Activated CD4-positive, alpha-beta T cell treated with anti-CD3 and anti-CD28 coated beads, Interleukin-2, amount 10 ng/mL, durations not matched to agents 7 days and 5 days (primary cell): ENCODE results near the gene GSX2. TPM values are rescaled to one million over a fixed set of nuclear protein-coding genes. Genes with fewer than 3 reads are reported as not detected.
"Not testable (repeated sequence)": the region's sequence is repeated elsewhere in the genome, so short reads cannot be mapped to it uniquely, and the experiment has no call there.

ENCODE experiments used
- CTCF ChIA-PET: fragments of 350-600 bp; sonication (Branson Sonifier 250); formaldehyde crosslinking; loops from one replicate; lab custom pipeline; 2021; ENCODE audit warnings: antibody characterized with exemption; lab: Charles Lee
- POLR2A ChIA-PET: fragments of 350-600 bp; sonication (Branson Sonifier 250); formaldehyde crosslinking; loops from one replicate; lab custom pipeline; 2021; ENCODE audit warnings: antibody characterized with exemption; lab: Charles Lee
- DNase-seq: peaks from one replicate; pipeline ENCODE4 v3.0.0-alpha.2; 2020
- H3K27ac Mint-ChIP-seq: one replicate; pipeline ENCODE4 v1.8.0; 2021; ENCODE audit warnings: mild to moderate bottlenecking, moderate library complexity, mixed read lengths
- H3K27me3 Mint-ChIP-seq: one replicate; pipeline ENCODE4 v1.8.0; 2021; ENCODE audit warnings: mixed read lengths
- H3K36me3 Mint-ChIP-seq: one replicate; pipeline ENCODE4 v1.8.0; 2021; ENCODE audit warnings: low read depth, mixed read lengths
- H3K4me1 Mint-ChIP-seq: one replicate; pipeline ENCODE4 v1.8.0; 2021; ENCODE audit warnings: mixed read lengths
- H3K4me3 Mint-ChIP-seq: one replicate; pipeline ENCODE4 v1.8.0; 2021; ENCODE audit warnings: mild to moderate bottlenecking, moderate library complexity, mixed read lengths
- H3K9me3 Mint-ChIP-seq: one replicate; pipeline ENCODE4 v1.8.0; 2021; ENCODE audit warnings: mixed read lengths
- total RNA-seq, 2 experiments: library from RNA; stranded (reverse); gene quantifications; one replicate each; pipeline ENCODE4 v1.2.3, GENCODE V29; 2021

Gene GSX2
- total RNA-seq, 2 experiments from 2014 or later: not detected

DNA sequence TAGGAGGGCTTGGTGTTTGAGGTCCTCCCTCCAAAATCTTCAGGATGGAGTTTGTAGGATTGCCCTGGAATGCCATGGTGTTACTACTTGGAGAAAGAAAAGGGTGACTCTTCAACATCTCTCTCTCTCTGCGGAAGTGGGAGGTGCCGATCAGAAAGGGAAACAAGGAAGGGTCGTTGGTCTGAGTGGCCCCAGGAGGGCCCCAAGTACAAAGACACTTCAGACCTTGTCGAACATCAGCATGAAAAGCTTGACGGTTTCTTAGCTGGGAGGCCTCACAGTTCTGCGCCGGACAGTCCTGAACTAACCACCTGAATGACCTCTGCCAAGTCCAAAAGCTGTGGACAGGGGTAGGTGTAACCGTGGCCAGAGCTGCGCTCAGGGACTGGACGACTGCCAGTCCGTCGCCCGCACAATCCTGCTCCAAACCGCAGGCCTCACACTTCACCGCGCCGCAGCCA, 646 bp upstream of the GSX2 start:
- Mint-ChIP-seq H3K27ac (no peak overlapping the region), H3K36me3 (peaks cover 2% of the 10 kb centered on the region), H3K27me3 (peaks cover 89% of the 10 kb centered on the region), H3K4me1 (peaks cover 29% of the 10 kb centered on the region), H3K9me3 (no peaks in the 10 kb centered on the region), H3K4me3 (peak overlapping the region; percentile 35)
- CTCF ChIA-PET: interaction anchor here (0.7 kb wide), 1 partner anchor 135 kb away, joined by 3 read pairs; no protein-coding TSS in a partner anchor
- POLR2A ChIA-PET: no interaction called here
- no peak for DNase-seq

DNA sequence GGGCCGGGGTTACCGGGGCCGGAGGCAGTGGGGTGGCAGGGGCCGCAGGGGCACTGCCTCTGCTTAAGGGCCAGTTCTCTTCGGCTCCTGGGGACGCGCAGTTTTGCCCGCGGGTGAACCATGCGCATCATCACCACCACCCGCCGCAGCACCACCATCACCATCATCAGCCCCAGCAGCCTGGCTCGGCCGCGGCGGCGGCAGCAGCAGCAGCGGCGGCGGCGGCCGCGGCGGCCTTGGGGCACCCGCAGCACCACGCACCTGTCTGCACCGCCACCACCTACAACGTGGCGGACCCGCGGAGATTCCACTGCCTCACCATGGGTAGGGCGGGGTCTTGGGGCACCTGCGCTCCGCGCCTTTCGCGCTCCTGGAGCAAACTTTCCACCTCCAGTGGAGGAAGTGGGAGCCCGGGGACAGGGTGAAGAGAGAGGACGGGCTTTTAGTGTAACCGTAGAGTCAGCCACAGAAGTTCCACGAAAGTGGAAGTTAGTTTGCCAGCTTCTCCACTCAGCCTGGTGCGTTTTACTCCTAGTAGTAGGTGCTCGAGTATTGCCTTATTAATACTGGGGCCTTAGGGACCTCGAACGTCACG, 729 bp downstream of the GSX2 start:
- H3K9me3 Mint-ChIP-seq: no peaks in the 10 kb centered on the region
- H3K36me3 Mint-ChIP-seq: peaks cover 2% of the 10 kb centered on the region
- H3K27me3 Mint-ChIP-seq: peaks cover 87% of the 10 kb centered on the region
- CTCF ChIA-PET: no interaction called here
- peak overlapping the region; percentile 52 for H3K4me3 Mint-ChIP-seq
- H3K27ac Mint-ChIP-seq: no peak overlapping the region
- peaks cover 34% of the 10 kb centered on the region for H3K4me1 Mint-ChIP-seq
- no peak for DNase-seq
- POLR2A ChIA-PET: no interaction called here

DNA sequence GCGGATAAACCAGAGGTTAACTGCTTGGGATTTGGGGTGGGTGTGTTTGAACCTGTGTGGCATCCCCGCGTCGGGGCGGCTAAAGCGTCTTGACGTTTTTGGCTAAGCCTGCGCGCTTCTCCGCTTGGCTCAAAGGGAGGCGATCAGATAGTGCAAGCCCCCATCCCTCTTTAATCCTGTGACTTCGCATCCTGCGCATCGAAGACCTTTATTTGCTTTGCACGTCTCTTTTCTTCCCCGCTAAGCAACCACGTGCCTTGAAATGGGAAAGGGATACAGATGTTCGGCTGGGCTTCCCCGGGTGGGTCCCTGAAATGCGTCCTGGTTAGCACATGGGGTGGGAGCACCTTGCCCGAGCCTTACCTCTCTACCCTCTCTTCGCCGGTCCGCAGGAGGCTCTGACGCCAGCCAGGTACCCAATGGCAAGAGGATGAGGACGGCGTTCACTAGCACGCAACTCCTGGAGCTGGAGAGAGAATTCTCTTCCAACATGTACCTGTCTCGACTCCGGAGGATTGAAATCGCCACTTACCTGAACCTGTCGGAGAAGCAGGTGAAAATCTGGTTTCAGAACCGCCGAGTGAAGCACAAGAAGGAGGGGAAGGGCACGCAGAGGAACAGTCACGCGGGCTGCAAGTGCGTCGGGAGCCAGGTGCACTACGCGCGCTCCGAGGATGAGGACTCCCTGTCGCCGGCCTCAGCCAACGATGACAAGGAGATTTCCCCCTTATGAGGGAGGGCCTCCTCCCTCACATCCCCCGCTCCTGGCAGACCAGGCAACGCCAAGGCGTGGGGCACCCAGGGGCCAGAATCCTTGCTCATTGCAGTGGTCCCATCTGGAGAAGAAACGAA, 1.5 kb downstream of the GSX2 start:
- Mint-ChIP-seq H3K36me3 (no peaks in the 10 kb centered on the region), H3K27ac (peak overlapping the region; percentile 38), H3K9me3 (no peaks in the 10 kb centered on the region), H3K4me1 (peaks cover 34% of the 10 kb centered on the region), H3K27me3 (peaks cover 86% of the 10 kb centered on the region), H3K4me3 (peak overlapping the region; percentile 52)
- ChIA-PET POLR2A (no interaction called here), CTCF (no interaction called here)
- no peak for DNase-seq

DNA sequence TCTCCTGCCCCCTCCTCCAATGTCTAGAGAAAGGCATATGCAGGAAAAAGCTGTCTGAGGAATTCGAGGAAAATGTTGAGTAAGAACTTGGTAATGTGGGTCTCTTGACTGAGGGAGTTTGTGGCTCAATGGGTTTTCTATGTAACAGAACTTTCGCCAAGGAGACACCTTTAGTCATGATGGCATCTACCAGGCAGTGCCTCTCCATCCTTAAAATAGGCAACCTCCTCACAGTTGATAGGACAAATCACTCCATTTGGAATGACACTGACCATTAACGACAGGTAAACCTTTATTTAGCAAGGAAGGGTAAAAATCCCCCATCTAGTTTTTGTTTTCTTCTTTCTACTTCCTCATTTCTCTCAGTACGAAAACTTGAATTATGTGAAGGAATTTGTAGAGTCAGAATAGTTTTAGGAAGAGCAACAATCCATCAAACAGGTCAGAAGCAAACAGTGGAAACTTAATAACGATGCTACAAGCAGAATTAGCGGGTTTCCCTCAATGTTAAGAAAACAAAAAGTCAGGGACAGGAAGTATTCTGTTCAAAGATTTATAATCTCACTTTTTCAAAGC, 2.7 kb downstream of the GSX2 start:
- Mint-ChIP-seq H3K27ac (no peak overlapping the region), H3K4me3 (no peak overlapping the region), H3K27me3 (peaks cover 84% of the 10 kb centered on the region), H3K36me3 (no peaks in the 10 kb centered on the region), H3K9me3 (no peaks in the 10 kb centered on the region), H3K4me1 (peaks cover 39% of the 10 kb centered on the region)
- POLR2A ChIA-PET: no interaction called here
- no peak for DNase-seq
- CTCF ChIA-PET: interaction anchor here (1.2 kb wide), 1 partner anchor 131 kb away, joined by 3 read pairs; no protein-coding TSS in a partner anchor

DNA sequence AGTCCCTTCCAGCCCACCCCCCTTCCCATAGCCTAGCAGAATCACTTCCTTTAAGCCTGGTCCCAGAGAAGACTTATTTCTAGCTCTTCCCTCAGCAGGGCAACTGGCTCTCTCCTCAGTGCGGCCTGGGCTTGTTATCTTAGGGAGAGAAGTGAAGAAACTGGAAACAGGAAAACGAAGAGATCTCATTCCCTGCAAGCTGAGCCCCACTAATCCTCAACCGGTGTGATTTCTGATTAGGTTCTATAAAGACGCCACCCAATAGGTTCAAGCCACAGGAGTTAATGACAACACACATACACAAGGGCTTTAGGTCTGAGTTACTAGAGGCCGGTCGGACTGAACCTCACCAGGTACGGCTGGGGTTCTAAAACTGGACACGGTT, 3.2 kb downstream of the GSX2 start:
- CTCF ChIA-PET: interaction anchor here (1.1 to 1.2 kb wide), 2 partner anchors 128 to 131 kb away, joined by 3 read pairs; no protein-coding TSS in a partner anchor
- Mint-ChIP-seq H3K27me3 (peaks cover 82% of the 10 kb centered on the region), H3K36me3 (no peaks in the 10 kb centered on the region), H3K4me3 (no peak overlapping the region), H3K27ac (no peak overlapping the region), H3K4me1 (peaks cover 41% of the 10 kb centered on the region), H3K9me3 (no peaks in the 10 kb centered on the region)
- POLR2A ChIA-PET: no interaction called here
- no peak for DNase-seq

DNA sequence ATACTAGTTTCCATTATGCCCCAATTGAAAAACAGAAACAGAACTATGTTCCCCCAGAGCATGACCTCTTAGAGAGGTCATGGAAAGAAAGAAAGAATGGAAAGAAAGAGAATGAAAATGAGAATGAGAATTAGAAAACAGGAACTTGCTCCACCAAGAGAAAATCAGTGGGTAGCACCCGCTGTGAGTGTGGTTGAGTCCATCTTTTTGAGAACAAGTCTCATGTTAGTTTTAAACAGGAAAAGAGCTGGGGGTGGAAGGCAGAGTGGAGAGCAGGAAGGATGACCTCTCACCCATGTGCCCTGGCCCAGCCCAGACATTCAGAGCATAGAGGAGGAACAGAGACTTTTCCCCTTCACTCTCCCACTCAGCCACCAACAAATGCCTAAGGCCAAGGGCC, 4.9 kb downstream of the GSX2 start:
- Mint-ChIP-seq H3K27ac (no peak overlapping the region), H3K27me3 (peaks cover 84% of the 10 kb centered on the region), H3K4me1 (peaks cover 38% of the 10 kb centered on the region), H3K4me3 (no peak overlapping the region), H3K9me3 (no peaks in the 10 kb centered on the region), H3K36me3 (no peaks in the 10 kb centered on the region)
- CTCF ChIA-PET: no interaction called here
- POLR2A ChIA-PET: no interaction called here
- no peak for DNase-seq

DNA sequence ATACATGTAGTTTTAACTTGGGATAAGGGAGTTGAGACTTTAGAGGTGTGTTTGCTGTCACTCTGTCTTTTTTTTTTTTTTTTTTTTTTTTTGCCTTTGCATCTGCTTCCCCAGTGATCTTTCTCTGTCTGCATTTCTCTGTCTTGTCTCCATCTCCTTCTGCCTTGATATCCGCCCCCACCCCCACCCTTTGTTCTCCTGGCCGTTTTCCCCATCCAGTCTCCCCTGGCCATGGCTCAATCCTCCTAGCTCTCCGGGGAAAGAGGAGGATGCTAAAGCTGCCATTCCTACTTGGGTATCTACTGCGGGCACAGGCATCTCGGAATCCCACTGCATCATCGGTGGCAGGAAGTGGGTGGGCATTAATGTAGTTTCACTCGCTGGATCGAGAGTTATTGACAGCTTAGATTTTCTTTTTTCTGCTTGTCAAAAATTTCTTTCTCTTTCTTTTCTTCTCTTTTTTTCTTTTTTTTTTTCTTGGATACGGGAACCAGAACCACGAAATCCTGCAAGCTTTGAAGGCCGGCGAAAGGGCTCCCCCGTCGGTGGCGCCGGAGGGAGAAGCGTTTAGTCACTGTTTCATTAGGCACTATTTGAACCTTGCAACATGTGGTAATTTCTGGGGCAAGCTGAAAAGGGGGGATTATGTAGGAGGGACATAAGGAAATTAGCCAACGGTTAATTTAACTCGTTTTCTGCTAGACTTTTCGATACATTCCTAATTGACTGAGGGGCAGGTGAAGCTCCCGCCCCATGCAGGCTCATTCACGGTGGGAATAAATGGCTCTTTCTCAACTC, 8.2 kb downstream of the GSX2 start:
- ChIA-PET CTCF (interaction anchor here (0.6 to 1.0 kb wide), 2 partner anchors 19 to 1507 kb away, joined by 3 read pairs; no protein-coding TSS in a partner anchor), POLR2A (no interaction called here)
- peaks cover 83% of the 10 kb centered on the region for H3K27me3 Mint-ChIP-seq
- no peak for DNase-seq
- peak overlapping the region; percentile 40 for H3K4me3 Mint-ChIP-seq
- H3K36me3 Mint-ChIP-seq: no peaks in the 10 kb centered on the region
- peak overlapping the region; percentile 31 for H3K27ac Mint-ChIP-seq
- H3K4me1 Mint-ChIP-seq: peaks cover 25% of the 10 kb centered on the region
- no peaks in the 10 kb centered on the region for H3K9me3 Mint-ChIP-seq

DNA sequence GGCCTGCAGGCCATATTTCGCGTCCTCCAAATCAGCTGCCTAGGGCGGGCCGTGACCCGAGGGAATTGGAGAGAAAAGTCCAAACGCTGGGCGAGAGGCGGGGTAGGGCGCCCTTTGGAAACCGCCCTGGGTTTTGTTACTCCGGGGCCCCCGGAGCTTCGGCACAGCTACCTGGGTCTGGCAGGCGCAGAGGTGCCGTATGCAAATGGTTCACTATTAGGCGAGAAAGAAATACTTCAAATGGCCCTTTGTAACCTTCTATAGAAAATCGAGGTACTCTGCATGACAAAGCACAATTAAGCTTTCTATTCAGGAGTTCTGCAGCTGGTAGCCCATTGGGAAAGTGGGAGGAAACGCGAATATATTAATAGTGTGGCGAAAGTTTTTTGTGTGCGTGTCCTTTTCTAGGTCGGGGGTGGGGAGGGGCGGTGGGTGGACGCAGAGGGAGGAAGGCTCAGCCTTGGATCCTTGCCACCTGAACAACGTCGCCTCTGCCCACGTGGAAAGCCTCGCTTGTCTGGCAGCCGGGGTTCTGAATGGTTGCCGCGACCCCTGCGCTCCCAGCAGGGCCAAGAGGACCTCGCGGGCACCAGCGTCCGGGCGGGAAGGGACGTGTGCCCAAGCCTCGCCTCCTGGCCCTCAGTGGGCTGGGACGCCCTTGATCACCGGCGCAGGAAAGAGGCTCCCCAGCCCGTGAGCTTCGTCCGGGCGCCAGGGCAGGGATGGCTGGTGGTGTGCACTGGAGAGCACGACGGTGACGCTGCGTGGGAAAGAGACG, 9.5 kb downstream of the GSX2 start:
- Mint-ChIP-seq H3K27me3 (peaks cover 74% of the 10 kb centered on the region), H3K4me1 (peaks cover 25% of the 10 kb centered on the region), H3K9me3 (no peaks in the 10 kb centered on the region), H3K27ac (no peak overlapping the region), H3K36me3 (no peaks in the 10 kb centered on the region), H3K4me3 (no peak overlapping the region)
- no peak for DNase-seq
- CTCF ChIA-PET: interaction anchor here (1.1 kb wide), 1 partner anchor 125 kb away, joined by 3 read pairs; no protein-coding TSS in a partner anchor
- POLR2A ChIA-PET: no interaction called here

DNA sequence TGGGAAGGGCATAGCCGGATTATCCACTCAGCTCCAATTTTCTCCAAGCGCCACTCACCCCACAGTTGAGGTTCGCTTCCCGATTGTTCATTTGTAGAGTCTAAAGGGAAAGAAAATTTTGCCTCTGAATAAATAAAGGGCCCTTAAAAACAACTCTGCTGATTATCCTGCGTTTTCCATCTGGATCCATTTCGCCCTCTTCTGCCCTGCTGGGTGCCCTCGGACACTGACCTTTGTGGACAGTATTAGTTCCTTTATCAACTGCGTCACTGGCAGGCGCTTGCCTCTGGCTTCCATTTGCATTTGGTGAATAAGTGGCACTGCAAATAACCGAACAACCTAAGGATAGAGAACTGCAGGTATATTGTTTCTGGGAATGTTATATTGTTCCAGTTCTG, 10.1 kb downstream of the GSX2 start:
- H3K4me3 Mint-ChIP-seq: no peak overlapping the region
- H3K27ac Mint-ChIP-seq: no peak overlapping the region
- DNase-seq: no peak
- peaks cover 20% of the 10 kb centered on the region for H3K4me1 Mint-ChIP-seq
- CTCF ChIA-PET: interaction anchor here (1.1 kb wide), 1 partner anchor 124 kb away, joined by 3 read pairs; no protein-coding TSS in a partner anchor
- no peaks in the 10 kb centered on the region for H3K9me3 Mint-ChIP-seq
- POLR2A ChIA-PET: no interaction called here
- H3K36me3 Mint-ChIP-seq: no peaks in the 10 kb centered on the region
- H3K27me3 Mint-ChIP-seq: peaks cover 68% of the 10 kb centered on the region

DNA sequence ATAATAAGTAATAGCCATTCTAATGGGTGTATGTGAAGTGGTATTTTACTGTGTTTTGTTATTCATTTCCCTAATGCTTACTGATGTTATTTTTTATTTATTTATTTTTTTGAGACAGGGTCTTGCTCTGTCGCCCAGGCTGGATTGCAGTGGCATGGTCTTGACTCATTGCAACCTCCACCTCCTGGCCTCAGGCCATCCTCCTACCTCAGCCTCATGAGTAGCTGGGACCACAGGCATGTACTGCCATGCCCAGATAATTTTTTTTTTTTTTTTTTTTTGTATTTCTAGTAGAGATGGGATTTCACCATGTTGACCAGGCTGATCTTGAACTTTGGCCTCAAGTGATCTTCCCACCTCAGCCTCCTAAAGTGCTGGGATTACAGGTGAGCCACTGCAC, 13.2 kb downstream of the GSX2 start:
- peaks cover 13% of the 10 kb centered on the region for H3K4me1 Mint-ChIP-seq

DNA sequence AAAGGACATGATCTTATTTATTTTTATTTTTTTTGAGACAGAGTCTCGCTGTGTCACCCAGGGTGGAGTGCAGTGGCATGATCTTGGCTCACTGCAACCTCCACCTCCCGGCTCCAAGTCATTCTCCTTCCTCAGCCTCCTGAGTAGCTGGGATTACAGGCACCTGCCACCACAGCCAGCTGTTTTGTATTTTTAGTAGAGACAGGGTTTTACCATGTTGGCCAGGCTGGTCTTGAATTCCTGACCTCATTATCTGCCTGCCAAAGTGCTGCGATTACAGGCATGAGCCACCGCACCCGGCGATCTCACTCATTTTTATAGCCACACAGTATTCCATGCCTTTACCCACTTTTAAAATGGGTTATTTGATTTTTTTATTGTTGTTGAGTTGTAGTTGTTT, 16.3 kb downstream of the GSX2 start:
- CTCF ChIA-PET, H3K36me3 Mint-ChIP-seq, H3K27ac Mint-ChIP-seq, DNase-seq, H3K9me3 Mint-ChIP-seq, H3K4me1 Mint-ChIP-seq, H3K4me3 Mint-ChIP-seq: not testable (repeated sequence)
- POLR2A ChIA-PET: interaction anchor here (0.6 kb wide), 1 partner anchor 12 kb away, joined by 5 read pairs; no protein-coding TSS in a partner anchor
- H3K27me3 Mint-ChIP-seq: peaks cover 26% of the 10 kb centered on the region

More for the DNA sequence above, 13.2 kb downstream of the GSX2 start:
- H3K36me3 Mint-ChIP-seq, CTCF ChIA-PET, H3K27ac Mint-ChIP-seq, H3K4me3 Mint-ChIP-seq, DNase-seq, POLR2A ChIA-PET, H3K9me3 Mint-ChIP-seq: not testable (repeated sequence)
- peaks cover 49% of the 10 kb centered on the region for H3K27me3 Mint-ChIP-seq
